GM23338 (cell line): ENCODE results near the gene MRPS14. TPM values are rescaled to one million over a fixed set of nuclear protein-coding genes. Genes with fewer than 3 reads are reported as not detected.

Experiments used
- ATAC-seq: fragments of 200-7000 bp; cut with Tn5 transposase; 3 replicates; pipeline ENCODE4 v1.9.1; 2020
- DNase-seq: peaks from one replicate; pipeline ENCODE4 v3.0.0-alpha.2; 2015; ENCODE audit warnings: low spot score
- H2AFZ ChIP-seq: fragments of 200-600 bp; sonication (generic); 2 replicates; pipeline ENCODE4 v1.8.0; 2016; ENCODE audit warnings: antibody characterized with exemption, mild to moderate bottlenecking, moderate library complexity
- H3F3A ChIP-seq: fragments of 200-600 bp; sonication (generic); replicated peaks from 2 replicates; pipeline ENCODE4 v1.8.0; 2017; ENCODE audit warnings: antibody characterized with exemption, mixed run types, low read depth
- H3K27ac ChIP-seq: fragments of 200-600 bp; sonication (generic); 2 replicates; pipeline ENCODE4 v1.6.1; 2016; ENCODE audit warnings: low read depth
- H3K27me3 ChIP-seq: fragments of 200-600 bp; sonication (generic); 2 replicates; pipeline ENCODE4 v1.8.0; 2016; ENCODE audit warnings: mild to moderate bottlenecking, mixed run types, moderate library complexity; ENCODE audit not compliant: insufficient read depth
- H3K36me3 ChIP-seq: fragments of 200-600 bp; sonication (generic); 2 replicates; pipeline ENCODE4 v1.8.0; 2016; ENCODE audit warnings: mild to moderate bottlenecking; ENCODE audit not compliant: insufficient read depth
- H3K4me1 ChIP-seq: fragments of 200-600 bp; sonication (generic); 2 replicates; pipeline ENCODE4 v1.8.0; 2016; ENCODE audit warnings: mild to moderate bottlenecking, moderate library complexity; ENCODE audit not compliant: insufficient read depth
- H3K4me2 ChIP-seq: fragments of 200-600 bp; sonication (generic); 2 replicates; pipeline ENCODE4 v1.7.1; 2017; ENCODE audit warnings: mixed run types
- H3K4me3 ChIP-seq: fragments of 200-600 bp; sonication (generic); 2 replicates; pipeline ENCODE4 v1.6.1; 2016; ENCODE audit warnings: mixed run types
- H3K79me2 ChIP-seq: fragments of 200-600 bp; sonication (generic); replicated peaks from 2 replicates; pipeline ENCODE4 v1.8.0; 2017; ENCODE audit warnings: mild to moderate bottlenecking; ENCODE audit not compliant: insufficient read depth
- H3K9me2 ChIP-seq: fragments of 200-600 bp; sonication (generic); 2 replicates; pipeline ENCODE4 v1.8.0; 2017; ENCODE audit not compliant: insufficient read depth
- H4K20me1 ChIP-seq: fragments of 200-600 bp; sonication (generic); replicated peaks from 2 replicates; pipeline ENCODE4 v1.8.0; 2017; ENCODE audit warnings: mild to moderate bottlenecking; ENCODE audit not compliant: insufficient read depth
- H3K27ac Mint-ChIP-seq: 2 replicates; pipeline ENCODE4 v1.8.0; 2020; ENCODE audit warnings: inconsistent platforms, mild to moderate bottlenecking, moderate library complexity, mixed read lengths
- H3K27me3 Mint-ChIP-seq: 3 replicates; pipeline ENCODE4 v1.8.0; 2022; ENCODE audit warnings: low read depth, mild to moderate bottlenecking, moderate library complexity, mixed read lengths, inconsistent platforms; ENCODE audit not compliant: insufficient read depth, poor library complexity
- H3K36me3 Mint-ChIP-seq: 3 replicates; pipeline ENCODE4 v1.8.0; 2021; ENCODE audit warnings: low read depth, mild to moderate bottlenecking, inconsistent platforms, moderate library complexity, mixed read lengths
- H3K4me1 Mint-ChIP-seq: 3 replicates; pipeline ENCODE4 v1.8.0; 2020; ENCODE audit warnings: mild to moderate bottlenecking, inconsistent platforms, mixed read lengths
- H3K4me3 Mint-ChIP-seq: 3 replicates; pipeline ENCODE4 v1.8.0; 2021; ENCODE audit warnings: moderate library complexity, mild to moderate bottlenecking, inconsistent platforms, mixed read lengths
- H3K9me3 Mint-ChIP-seq: 3 replicates; pipeline ENCODE4 v1.8.0; 2020; ENCODE audit warnings: moderate library complexity, mild to moderate bottlenecking, inconsistent platforms, mixed read lengths
- CREB1 ChIP-seq: fragments of 250-450 bp; sonication (Bioruptor Pico); IDR thresholded peaks from 2 replicates; pipeline ENCODE4 v1.5.0; 2020; ENCODE audit warnings: low read depth, mild to moderate bottlenecking, moderate library complexity
- EZH2 ChIP-seq: fragments of 200-600 bp; sonication (generic); IDR thresholded peaks from one replicate; pipeline ENCODE4 v1.8.0; 2017; ENCODE audit warnings: antibody characterized with exemption, mild to moderate bottlenecking, low read depth; ENCODE audit not compliant: unreplicated experiment
- EZH2phosphoT487 ChIP-seq: fragments of 200-600 bp; sonication (generic); IDR thresholded peaks from one replicate; pipeline ENCODE4 v1.8.1; 2018; ENCODE audit warnings: antibody characterized with exemption; ENCODE audit not compliant: unreplicated experiment
- JUNB ChIP-seq: IDR thresholded peaks from one replicate; pipeline ENCODE4 v1.6.1; 2016; ENCODE audit warnings: antibody characterized with exemption; ENCODE audit not compliant: unreplicated experiment
- POLR2AphosphoS5 ChIP-seq: IDR thresholded peaks from 2 replicates; pipeline ENCODE4 v1.6.1; 2016; ENCODE audit warnings: antibody characterized with exemption, low read depth
- STAT1 ChIP-seq: IDR thresholded peaks from one replicate; pipeline ENCODE4 v1.6.1; 2016; ENCODE audit warnings: antibody characterized with exemption; ENCODE audit not compliant: unreplicated experiment
- ZNF114 ChIP-seq: fragments of 250-450 bp; sonication (Bioruptor Pico); IDR thresholded peaks from 2 replicates; pipeline ENCODE4 v1.5.0; 2020; ENCODE audit warnings: mild to moderate bottlenecking, moderate library complexity
- polyA plus RNA-seq: library from polyadenylated mRNA; unstranded; fragments of >200 nt; fragmentation: Nextera tagmentation; extraction: Ambion mirVana; gene quantifications from 2 replicates; pipeline ENCODE4 v1.2.1, GENCODE V29; 2016
- total RNA-seq: library from RNA; depleted of rRNA; stranded (reverse); fragments of >200 nt; shearing (Covaris generic); gene quantifications from 2 replicates; pipeline ENCODE4 v1.2.3, GENCODE V29; 2014
- TF ChIP-seq, protein P1 (sequence below): IDR thresholded peaks from 2 replicates; pipeline ENCODE4 v1.6.1; 2016; ENCODE audit warnings: antibody characterized with exemption
- TF ChIP-seq, protein P2 (sequence below): fragments of 250-450 bp; sonication (Bioruptor Pico); IDR thresholded peaks from 2 replicates; pipeline ENCODE4 v1.5.0; 2020; ENCODE audit warnings: mild to moderate bottlenecking, moderate library complexity

The MRPS14 gene
- total and polyA plus RNA-seq, 2 experiments from 2014 or later = 18.5 to 75.7 TPM

DNA sequence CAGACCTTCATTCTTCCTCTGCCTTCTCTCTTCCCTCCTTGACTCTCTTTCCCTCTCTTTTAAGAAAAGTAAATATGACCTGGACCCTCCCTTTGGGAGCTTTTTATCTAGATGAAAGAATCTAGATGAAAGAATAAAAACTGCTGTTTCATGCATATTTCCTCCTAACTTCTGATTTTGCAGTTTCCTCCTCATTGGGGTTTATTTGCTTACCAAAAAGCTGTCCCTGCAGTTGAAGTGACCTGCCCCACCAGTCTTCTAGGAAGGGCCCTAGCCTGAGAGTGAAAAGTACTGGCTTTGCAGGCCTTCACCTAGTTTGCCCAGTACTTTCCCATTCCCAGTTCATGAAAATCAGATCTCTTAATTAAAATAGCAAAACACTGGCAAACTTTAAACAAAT is 51.8 kb downstream of the MRPS14 start:
- H4K20me1 ChIP-seq = peaks cover 3% of the 10 kb centered on the region
- peaks cover 58% of the 10 kb centered on the region for H3K36me3 ChIP-seq
- H3K27me3 Mint-ChIP-seq = peaks cover 3% of the 10 kb centered on the region
- no peaks in the 10 kb centered on the region for H3K4me1 ChIP-seq
- peaks cover 5% of the 10 kb centered on the region for H3F3A ChIP-seq
- no peak overlapping the region for H3K4me2 ChIP-seq
- H3K27ac Mint-ChIP-seq = no peak overlapping the region
- no peak overlapping the region for H2AFZ ChIP-seq
- ATAC-seq (no peak), DNase-seq (no peak)
- TF ChIP-seq ZNF114 (CRISPR knock-in tag) = no peak
- no peak for TF ChIP-seq EZH2
- TF ChIP-seq, protein P1, sequence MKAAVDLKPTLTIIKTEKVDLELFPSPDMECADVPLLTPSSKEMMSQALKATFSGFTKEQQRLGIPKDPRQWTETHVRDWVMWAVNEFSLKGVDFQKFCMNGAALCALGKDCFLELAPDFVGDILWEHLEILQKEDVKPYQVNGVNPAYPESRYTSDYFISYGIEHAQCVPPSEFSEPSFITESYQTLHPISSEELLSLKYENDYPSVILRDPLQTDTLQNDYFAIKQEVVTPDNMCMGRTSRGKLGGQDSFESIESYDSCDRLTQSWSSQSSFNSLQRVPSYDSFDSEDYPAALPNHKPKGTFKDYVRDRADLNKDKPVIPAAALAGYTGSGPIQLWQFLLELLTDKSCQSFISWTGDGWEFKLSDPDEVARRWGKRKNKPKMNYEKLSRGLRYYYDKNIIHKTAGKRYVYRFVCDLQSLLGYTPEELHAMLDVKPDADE = no peak
- TF ChIP-seq CREB1 (CRISPR knock-in tag) = no peak
- no peak for TF ChIP-seq JUNB
- no peak for TF ChIP-seq EZH2phosphoT487
- TF ChIP-seq POLR2AphosphoS5 = no peak
- TF ChIP-seq, protein P2, sequence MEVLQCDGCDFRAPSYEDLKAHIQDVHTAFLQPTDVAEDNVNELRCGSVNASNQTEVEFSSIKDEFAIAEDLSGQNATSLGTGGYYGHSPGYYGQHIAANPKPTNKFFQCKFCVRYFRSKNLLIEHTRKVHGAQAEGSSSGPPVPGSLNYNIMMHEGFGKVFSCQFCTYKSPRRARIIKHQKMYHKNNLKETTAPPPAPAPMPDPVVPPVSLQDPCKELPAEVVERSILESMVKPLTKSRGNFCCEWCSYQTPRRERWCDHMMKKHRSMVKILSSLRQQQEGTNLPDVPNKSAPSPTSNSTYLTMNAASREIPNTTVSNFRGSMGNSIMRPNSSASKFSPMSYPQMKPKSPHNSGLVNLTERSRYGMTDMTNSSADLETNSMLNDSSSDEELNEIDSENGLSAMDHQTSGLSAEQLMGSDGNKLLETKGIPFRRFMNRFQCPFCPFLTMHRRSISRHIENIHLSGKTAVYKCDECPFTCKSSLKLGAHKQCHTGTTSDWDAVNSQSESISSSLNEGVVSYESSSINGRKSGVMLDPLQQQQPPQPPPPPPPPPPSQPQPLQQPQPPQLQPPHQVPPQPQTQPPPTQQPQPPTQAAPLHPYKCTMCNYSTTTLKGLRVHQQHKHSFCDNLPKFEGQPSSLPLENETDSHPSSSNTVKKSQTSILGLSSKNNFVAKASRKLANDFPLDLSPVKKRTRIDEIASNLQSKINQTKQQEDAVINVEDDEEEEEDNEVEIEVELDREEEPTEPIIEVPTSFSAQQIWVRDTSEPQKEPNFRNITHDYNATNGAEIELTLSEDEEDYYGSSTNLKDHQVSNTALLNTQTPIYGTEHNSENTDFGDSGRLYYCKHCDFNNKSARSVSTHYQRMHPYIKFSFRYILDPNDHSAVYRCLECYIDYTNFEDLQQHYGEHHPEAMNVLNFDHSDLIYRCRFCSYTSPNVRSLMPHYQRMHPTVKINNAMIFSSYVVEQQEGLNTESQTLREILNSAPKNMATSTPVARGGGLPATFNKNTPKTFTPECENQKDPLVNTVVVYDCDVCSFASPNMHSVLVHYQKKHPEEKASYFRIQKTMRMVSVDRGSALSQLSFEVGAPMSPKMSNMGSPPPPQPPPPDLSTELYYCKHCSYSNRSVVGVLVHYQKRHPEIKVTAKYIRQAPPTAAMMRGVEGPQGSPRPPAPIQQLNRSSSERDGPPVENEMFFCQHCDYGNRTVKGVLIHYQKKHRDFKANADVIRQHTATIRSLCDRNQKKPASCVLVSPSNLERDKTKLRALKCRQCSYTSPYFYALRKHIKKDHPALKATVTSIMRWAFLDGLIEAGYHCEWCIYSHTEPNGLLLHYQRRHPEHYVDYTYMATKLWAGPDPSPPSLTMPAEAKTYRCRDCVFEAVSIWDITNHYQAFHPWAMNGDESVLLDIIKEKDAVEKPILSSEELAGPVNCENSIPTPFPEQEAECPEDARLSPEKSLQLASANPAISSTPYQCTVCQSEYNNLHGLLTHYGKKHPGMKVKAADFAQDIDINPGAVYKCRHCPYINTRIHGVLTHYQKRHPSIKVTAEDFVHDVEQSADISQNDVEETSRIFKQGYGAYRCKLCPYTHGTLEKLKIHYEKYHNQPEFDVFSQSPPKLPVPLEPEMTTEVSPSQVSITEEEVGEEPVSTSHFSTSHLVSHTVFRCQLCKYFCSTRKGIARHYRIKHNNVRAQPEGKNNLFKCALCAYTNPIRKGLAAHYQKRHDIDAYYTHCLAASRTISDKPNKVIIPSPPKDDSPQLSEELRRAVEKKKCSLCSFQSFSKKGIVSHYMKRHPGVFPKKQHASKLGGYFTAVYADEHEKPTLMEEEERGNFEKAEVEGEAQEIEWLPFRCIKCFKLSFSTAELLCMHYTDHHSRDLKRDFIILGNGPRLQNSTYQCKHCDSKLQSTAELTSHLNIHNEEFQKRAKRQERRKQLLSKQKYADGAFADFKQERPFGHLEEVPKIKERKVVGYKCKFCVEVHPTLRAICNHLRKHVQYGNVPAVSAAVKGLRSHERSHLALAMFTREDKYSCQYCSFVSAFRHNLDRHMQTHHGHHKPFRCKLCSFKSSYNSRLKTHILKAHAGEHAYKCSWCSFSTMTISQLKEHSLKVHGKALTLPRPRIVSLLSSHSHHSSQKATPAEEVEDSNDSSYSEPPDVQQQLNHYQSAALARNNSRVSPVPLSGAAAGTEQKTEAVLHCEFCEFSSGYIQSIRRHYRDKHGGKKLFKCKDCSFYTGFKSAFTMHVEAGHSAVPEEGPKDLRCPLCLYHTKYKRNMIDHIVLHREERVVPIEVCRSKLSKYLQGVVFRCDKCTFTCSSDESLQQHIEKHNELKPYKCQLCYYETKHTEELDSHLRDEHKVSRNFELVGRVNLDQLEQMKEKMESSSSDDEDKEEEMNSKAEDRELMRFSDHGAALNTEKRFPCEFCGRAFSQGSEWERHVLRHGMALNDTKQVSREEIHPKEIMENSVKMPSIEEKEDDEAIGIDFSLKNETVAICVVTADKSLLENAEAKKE = no peak
- no peak for TF ChIP-seq STAT1
- no peaks in the 10 kb centered on the region for H3K9me2 ChIP-seq
- H3K27ac ChIP-seq = peak overlapping the region; percentile 76
- peaks cover 19% of the 10 kb centered on the region; the same call in 1 of the 2 replicates for H3K79me2 ChIP-seq
- H3K4me3 Mint-ChIP-seq = no peak overlapping the region
- H3K4me1 Mint-ChIP-seq = no peaks in the 10 kb centered on the region
- H3K4me3 ChIP-seq = no peak overlapping the region
- no peaks in the 10 kb centered on the region for H3K9me3 Mint-ChIP-seq
- no peaks in the 10 kb centered on the region for H3K27me3 ChIP-seq
- H3K36me3 Mint-ChIP-seq = peaks cover 59% of the 10 kb centered on the region
